ENCODE results near the gene PKNOX2.

DNA sequence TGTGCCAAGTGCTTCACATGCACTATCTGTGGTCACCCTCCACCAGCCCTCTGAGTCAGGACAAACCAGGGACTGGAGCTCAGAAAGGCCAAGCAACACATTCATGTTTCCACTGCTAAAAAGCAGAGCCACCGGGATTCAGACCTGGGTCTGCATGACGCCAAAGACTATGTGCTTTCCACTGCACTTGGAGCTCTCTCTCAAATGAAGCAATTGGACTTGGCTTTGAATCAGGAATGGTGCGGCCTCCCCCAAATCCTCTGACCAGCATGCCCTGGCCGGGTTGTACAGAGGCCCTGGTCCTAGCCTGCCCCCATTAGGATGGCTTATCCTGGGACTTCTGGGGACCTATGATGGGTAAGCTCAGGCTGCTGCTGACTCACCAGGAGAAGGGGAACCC is 80.7 kb downstream of the PKNOX2 start:
- TF ChIP-seq, protein P1, sequence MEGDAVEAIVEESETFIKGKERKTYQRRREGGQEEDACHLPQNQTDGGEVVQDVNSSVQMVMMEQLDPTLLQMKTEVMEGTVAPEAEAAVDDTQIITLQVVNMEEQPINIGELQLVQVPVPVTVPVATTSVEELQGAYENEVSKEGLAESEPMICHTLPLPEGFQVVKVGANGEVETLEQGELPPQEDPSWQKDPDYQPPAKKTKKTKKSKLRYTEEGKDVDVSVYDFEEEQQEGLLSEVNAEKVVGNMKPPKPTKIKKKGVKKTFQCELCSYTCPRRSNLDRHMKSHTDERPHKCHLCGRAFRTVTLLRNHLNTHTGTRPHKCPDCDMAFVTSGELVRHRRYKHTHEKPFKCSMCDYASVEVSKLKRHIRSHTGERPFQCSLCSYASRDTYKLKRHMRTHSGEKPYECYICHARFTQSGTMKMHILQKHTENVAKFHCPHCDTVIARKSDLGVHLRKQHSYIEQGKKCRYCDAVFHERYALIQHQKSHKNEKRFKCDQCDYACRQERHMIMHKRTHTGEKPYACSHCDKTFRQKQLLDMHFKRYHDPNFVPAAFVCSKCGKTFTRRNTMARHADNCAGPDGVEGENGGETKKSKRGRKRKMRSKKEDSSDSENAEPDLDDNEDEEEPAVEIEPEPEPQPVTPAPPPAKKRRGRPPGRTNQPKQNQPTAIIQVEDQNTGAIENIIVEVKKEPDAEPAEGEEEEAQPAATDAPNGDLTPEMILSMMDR (IDR thresholded peaks at IDR 0.05): no peak
- no peak for TF ChIP-seq EP300 (IDR thresholded peaks at IDR 0.05)

All from sigmoid colon (tissue), 4 donors.